22Rv1 (cell line): ENCODE results near the gene KIAA1958.

Source experiments
- H3K27ac ChIP-seq: fragments of 450-650 bp; 2 replicates; pipeline ENCODE4 v1.5.1; 2017
- CTCF ChIP-seq: fragments of 450-650 bp; IDR thresholded peaks from 2 replicates; pipeline ENCODE4 v1.5.1; 2017; ENCODE audit warnings: mild to moderate bottlenecking
- ZFX ChIP-seq: fragments of 450-650 bp; IDR thresholded peaks from 2 replicates; pipeline ENCODE4 v1.6.1; 2017; ENCODE audit warnings: antibody characterized with exemption, borderline replicate concordance

KIAA1958 gene

GRCh38 chr9:112475318-112475717 lies 11.3 kb upstream of the KIAA1958 start:
- H3K27ac ChIP-seq = no peak overlapping the region
- no peak for TF ChIP-seq ZFX

GRCh38 chr9:112477330-112477729 lies 9.3 kb upstream of the KIAA1958 start:
- no peak for TF ChIP-seq CTCF
- no peak for TF ChIP-seq ZFX
- no peak overlapping the region for H3K27ac ChIP-seq

- TF ChIP-seq ZFX (no peak), CTCF (no peak)
- H3K27ac ChIP-seq = no peak overlapping the region
These were observed 7.4 kb upstream of the KIAA1958 start for GRCh38 chr9:112479221-112479620.

- H3K27ac ChIP-seq = no peak overlapping the region
- TF ChIP-seq CTCF (no peak), ZFX (no peak)
These were observed 2.0 kb upstream of the KIAA1958 start for GRCh38 chr9:112484607-112485006.

GRCh38 chr9:112485574-112485973 lies 1.1 kb upstream of the KIAA1958 start:
- no peak for TF ChIP-seq ZFX
- peak overlapping the region; percentile 65; the same call in 1 of the 2 replicates for H3K27ac ChIP-seq

GRCh38 chr9:112487008-112487798 lies 576 bp downstream of the KIAA1958 start:
- TF ChIP-seq CTCF (no peak), ZFX (no peak)
- peak overlapping the region; percentile 65 for H3K27ac ChIP-seq

- H3K27ac ChIP-seq = peak overlapping the region; percentile 65
- TF ChIP-seq CTCF (no peak), ZFX (no peak)
These were observed 1.2 kb downstream of the KIAA1958 start for GRCh38 chr9:112487799-112488340.

- TF ChIP-seq CTCF = no peak
- no peak for TF ChIP-seq ZFX
- H3K27ac ChIP-seq = peak overlapping the region; percentile 30; the same call in 1 of the 2 replicates
These were observed 2.5 kb downstream of the KIAA1958 start for GRCh38 chr9:112489039-112489546.
